HEK293 (cell line): ENCODE results near the gene FSD1.

Experiments used
- CTCF ChIA-PET: fragments of 350-600 bp; formaldehyde crosslinking; extraction: SDS; loops from one replicate; lab custom pipeline; 2021; ENCODE audit warnings: antibody characterized with exemption; lab: Yijun Ruan, JAX
- POLR2A ChIA-PET: fragments of 300-600 bp; formaldehyde crosslinking; extraction: SDS; loops from one replicate; lab custom pipeline; 2020; ENCODE audit warnings: antibody characterized with exemption, inconsistent platforms; lab: Yijun Ruan, JAX
- H3K27ac ChIP-seq: fragments of 200-500 bp; sonication (Bioruptor generic); 2 replicates; pipeline ENCODE4 v1.5.1; 2014; ENCODE audit warnings: low read depth, low read length, control low read depth, inconsistent platforms; ENCODE audit errors: extremely low read depth
- H3K36me3 ChIP-seq, 2 experiments: fragments of 200-500 bp in 1 of 2; sonication (Bioruptor generic) in 1 of 2; 1 replicate in 1 of 2; 2 replicates in 1 of 2; pipeline ENCODE4 v1.5.1; 2014 to 2017; ENCODE audit warnings: inconsistent platforms in 2 of 2, low read length in 2 of 2; ENCODE audit not compliant: control insufficient read depth in 2 of 2, insufficient read depth in 1 of 2
- H3K4me1 ChIP-seq: fragments of 200-500 bp; sonication (Bioruptor generic); 2 replicates; pipeline ENCODE4 v1.5.1; 2014; ENCODE audit warnings: mild to moderate bottlenecking, low read length, inconsistent platforms; ENCODE audit not compliant: control insufficient read depth, insufficient read depth
- H3K4me3 ChIP-seq: 2 replicates; pipeline ENCODE4 v1.5.1; 2011; ENCODE audit warnings: low read depth, mild to moderate bottlenecking, control low read depth, low read length, moderate library complexity
- H3K9me3 ChIP-seq: fragments of 200-500 bp; sonication (Bioruptor generic); 2 replicates; pipeline ENCODE4 v1.5.1; 2014; ENCODE audit warnings: low read depth, low read length, inconsistent platforms; ENCODE audit not compliant: control insufficient read depth, insufficient read depth
- GLIS1 ChIP-seq: fragments of 450-650 bp; formaldehyde crosslinking; IDR thresholded peaks from 2 replicates; pipeline ENCODE4 v1.5.1; 2016; ENCODE audit warnings: missing biosample characterization, missing genetic modification characterization
- ZBTB21 ChIP-seq: fragments of 450-650 bp; formaldehyde crosslinking; IDR thresholded peaks from 2 replicates; pipeline ENCODE4 v1.5.1; 2017; ENCODE audit warnings: missing biosample characterization, missing genetic modification characterization
- ZBTB7A ChIP-seq: fragments of 450-650 bp; formaldehyde crosslinking; IDR thresholded peaks from 2 replicates; pipeline ENCODE4 v1.5.1; 2016; ENCODE audit warnings: low read depth, missing biosample characterization, missing genetic modification characterization
- ZFP3 ChIP-seq: fragments of 450-650 bp; formaldehyde crosslinking; IDR thresholded peaks from 2 replicates; pipeline ENCODE4 v1.5.1; 2016; ENCODE audit warnings: low read depth, missing biosample characterization, missing genetic modification characterization
- ZNF121 ChIP-seq: fragments of 450-650 bp; formaldehyde crosslinking; IDR thresholded peaks from 2 replicates; pipeline ENCODE4 v1.5.1; 2016; ENCODE audit warnings: missing biosample characterization, missing genetic modification characterization
- ZNF148 ChIP-seq: fragments of 450-650 bp; formaldehyde crosslinking; IDR thresholded peaks from 2 replicates; pipeline ENCODE4 v1.5.0; 2017; ENCODE audit warnings: missing biosample characterization, missing genetic modification characterization, borderline replicate concordance
- ZNF223 ChIP-seq: fragments of 450-650 bp; formaldehyde crosslinking; IDR thresholded peaks from 2 replicates; pipeline ENCODE4 v1.5.1; 2016; ENCODE audit warnings: missing biosample characterization, missing genetic modification characterization
- ZNF571 ChIP-seq: fragments of 450-650 bp; formaldehyde crosslinking; IDR thresholded peaks from 2 replicates; pipeline ENCODE4 v1.5.0; 2017; ENCODE audit warnings: missing biosample characterization, missing genetic modification characterization
- ZNF629 ChIP-seq: fragments of 450-650 bp; formaldehyde crosslinking; IDR thresholded peaks from 2 replicates; pipeline ENCODE4 v1.5.1; 2017; ENCODE audit warnings: missing biosample characterization, missing genetic modification characterization
- ZNF639 ChIP-seq: fragments of 450-650 bp; formaldehyde crosslinking; IDR thresholded peaks from 2 replicates; pipeline ENCODE4 v1.5.1; 2016; ENCODE audit warnings: missing biosample characterization, missing genetic modification characterization
- ZNF664 ChIP-seq: fragments of 450-650 bp; formaldehyde crosslinking; IDR thresholded peaks from 2 replicates; pipeline ENCODE4 v1.5.1; 2016; ENCODE audit warnings: missing biosample characterization, missing genetic modification characterization
- ZSCAN16 ChIP-seq: fragments of 450-650 bp; formaldehyde crosslinking; IDR thresholded peaks from 2 replicates; pipeline ENCODE4 v1.5.1; 2016; ENCODE audit warnings: missing biosample characterization, missing genetic modification characterization
- ZSCAN4 ChIP-seq: fragments of 450-650 bp; formaldehyde crosslinking; IDR thresholded peaks from 2 replicates; pipeline ENCODE4 v1.5.1; 2017; ENCODE audit warnings: missing biosample characterization, missing genetic modification characterization
- TF ChIP-seq, protein P1 (sequence below): fragments of 450-650 bp; formaldehyde crosslinking; IDR thresholded peaks from 2 replicates; pipeline ENCODE4 v1.5.1; 2016; ENCODE audit warnings: missing biosample characterization, missing genetic modification characterization
- TF ChIP-seq, protein P2 (sequence below): fragments of 450-650 bp; formaldehyde crosslinking; IDR thresholded peaks from 2 replicates; pipeline ENCODE4 v1.5.1; 2016; ENCODE audit warnings: missing biosample characterization, missing genetic modification characterization, borderline replicate concordance
- TF ChIP-seq, protein P3 (sequence below): fragments of 450-650 bp; formaldehyde crosslinking; conservative IDR thresholded peaks from 2 replicates; pipeline ENCODE4 v1.5.1; 2016; ENCODE audit warnings: low read depth, missing biosample characterization, missing genetic modification characterization

FSD1 gene

DNA sequence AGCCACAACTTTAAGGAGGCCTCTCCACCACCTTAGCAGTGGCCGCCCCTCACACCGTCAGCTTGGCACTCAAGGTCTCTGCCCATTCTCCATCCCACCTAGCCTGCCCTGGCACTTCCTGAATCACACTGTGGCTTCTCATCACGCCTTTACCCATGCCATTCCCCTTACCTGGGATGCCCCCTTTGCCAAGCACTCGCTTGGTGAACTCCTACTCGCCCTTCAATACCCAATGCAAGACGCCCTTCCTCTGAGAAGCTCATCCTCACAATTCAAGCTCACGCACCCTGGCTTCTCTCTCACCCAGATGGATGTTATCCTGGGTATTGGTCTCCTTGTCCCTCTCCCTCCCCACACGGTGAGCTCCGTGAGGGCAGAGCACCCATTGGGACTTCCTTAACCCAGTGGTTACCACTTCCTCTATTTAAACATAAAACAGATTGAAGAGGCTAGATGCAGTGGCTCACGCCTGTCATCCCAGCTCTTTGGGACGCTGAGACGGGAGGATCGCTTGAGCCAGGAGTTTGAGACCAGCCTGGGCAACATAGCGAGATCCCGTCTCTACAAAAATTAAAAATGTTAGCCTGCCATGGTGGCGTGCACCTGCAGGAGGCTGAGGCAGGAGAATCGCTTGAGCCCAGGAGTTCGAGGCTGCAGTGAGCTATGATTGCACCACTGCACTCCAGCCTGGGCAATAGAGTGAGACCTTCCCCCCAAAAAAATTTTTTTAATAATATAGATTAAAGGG is 38.0 kb upstream of the FSD1 start:
- ChIA-PET POLR2A (interaction anchor here (0.9 to 1.2 kb wide), 8 partner anchors 38 to 136 kb away, joined by 3 to 13 read pairs (median 4); partner anchors contain the start of genes CHAF1A, FSD1, MPND and SH3GL1), CTCF (interaction anchor here (0.6 to 4.3 kb wide), 55 partner anchors 8 to 1226 kb away, joined by 3 to 92 read pairs (median 4); partner anchors contain the start of genes CHAF1A, MPND, PLIN5 and SH3GL1)

DNA sequence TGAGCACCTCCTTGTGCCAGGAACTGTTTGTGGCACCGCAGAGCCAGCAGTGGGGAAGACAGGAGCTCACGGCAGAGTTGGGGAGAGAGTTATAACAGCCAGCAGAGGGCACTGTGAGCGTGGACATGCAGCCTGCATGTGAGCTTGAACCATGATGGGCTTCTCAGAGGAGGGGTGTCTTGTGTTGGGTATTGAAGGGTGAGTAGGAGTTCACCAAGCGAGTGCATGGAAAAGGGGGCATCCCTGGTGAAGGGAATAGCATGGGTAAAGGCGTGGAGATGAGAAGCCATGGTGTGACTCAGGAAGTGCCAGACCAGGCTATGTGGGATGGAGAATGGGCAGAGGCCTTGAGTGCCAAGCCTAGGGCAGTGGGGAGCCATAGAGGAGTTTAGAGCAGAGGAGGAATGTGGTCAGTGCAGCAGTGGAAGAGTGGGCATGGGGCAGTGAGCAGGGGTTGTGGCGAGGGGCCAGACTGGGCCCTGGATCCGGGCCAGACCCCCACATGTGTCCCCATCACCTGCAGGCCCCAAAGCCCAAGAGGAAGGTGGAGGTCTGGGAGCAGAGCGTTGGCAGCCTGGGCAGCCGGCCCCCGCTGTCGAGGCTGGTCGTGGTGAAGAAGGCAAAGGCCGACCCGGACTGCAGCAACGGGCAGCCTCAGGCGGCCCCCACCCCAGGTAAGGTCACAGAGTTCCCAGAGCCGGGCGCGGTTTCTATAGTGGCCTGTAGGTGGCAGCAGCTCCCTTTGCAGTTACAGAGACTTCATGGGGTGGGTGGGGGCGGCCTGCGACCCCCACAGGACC is 37.1 kb upstream of the FSD1 start:
- no peak overlapping the region for H3K27ac ChIP-seq
- no peak overlapping the region for H3K4me3 ChIP-seq
- H3K9me3 ChIP-seq = no peaks in the 10 kb centered on the region
- ChIA-PET CTCF (interaction anchor here (0.5 to 4.3 kb wide), 53 partner anchors 9 to 1226 kb away, joined by 3 to 92 read pairs (median 5); partner anchors contain the start of genes CHAF1A, MPND, PLIN5 and SH3GL1), POLR2A (interaction anchor here (0.7 to 1.2 kb wide), 10 partner anchors 37 to 258 kb away, joined by 3 to 13 read pairs (median 4); partner anchors contain the start of genes CHAF1A, FSD1, MPND and SH3GL1)
- no peaks in the 10 kb centered on the region for H3K4me1 ChIP-seq
- H3K36me3 ChIP-seq = peaks cover 20 to 32% of the 10 kb centered on the region in 2 experiments; a peak in 2 of 3 replicates
- TF ChIP-seq ZBTB7A (0 out of 2 replicates have a peak, but pooled peaks have one; percentile 46), ZBTB21 (tag by site-specific recombination) (no peak), ZSCAN4 (0 out of 2 replicates have a peak, but pooled peaks have one; percentile 7), ZNF148 (tag by site-specific recombination) (no peak), ZNF629 (tag by site-specific recombination) (0 out of 2 replicates have a peak, but pooled peaks have one; percentile 27)
- TF ChIP-seq, protein P1, sequence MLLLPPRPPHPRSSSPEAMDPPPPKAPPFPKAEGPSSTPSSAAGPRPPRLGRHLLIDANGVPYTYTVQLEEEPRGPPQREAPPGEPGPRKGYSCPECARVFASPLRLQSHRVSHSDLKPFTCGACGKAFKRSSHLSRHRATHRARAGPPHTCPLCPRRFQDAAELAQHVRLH = peak; percentile 87
- TF ChIP-seq, protein P2, sequence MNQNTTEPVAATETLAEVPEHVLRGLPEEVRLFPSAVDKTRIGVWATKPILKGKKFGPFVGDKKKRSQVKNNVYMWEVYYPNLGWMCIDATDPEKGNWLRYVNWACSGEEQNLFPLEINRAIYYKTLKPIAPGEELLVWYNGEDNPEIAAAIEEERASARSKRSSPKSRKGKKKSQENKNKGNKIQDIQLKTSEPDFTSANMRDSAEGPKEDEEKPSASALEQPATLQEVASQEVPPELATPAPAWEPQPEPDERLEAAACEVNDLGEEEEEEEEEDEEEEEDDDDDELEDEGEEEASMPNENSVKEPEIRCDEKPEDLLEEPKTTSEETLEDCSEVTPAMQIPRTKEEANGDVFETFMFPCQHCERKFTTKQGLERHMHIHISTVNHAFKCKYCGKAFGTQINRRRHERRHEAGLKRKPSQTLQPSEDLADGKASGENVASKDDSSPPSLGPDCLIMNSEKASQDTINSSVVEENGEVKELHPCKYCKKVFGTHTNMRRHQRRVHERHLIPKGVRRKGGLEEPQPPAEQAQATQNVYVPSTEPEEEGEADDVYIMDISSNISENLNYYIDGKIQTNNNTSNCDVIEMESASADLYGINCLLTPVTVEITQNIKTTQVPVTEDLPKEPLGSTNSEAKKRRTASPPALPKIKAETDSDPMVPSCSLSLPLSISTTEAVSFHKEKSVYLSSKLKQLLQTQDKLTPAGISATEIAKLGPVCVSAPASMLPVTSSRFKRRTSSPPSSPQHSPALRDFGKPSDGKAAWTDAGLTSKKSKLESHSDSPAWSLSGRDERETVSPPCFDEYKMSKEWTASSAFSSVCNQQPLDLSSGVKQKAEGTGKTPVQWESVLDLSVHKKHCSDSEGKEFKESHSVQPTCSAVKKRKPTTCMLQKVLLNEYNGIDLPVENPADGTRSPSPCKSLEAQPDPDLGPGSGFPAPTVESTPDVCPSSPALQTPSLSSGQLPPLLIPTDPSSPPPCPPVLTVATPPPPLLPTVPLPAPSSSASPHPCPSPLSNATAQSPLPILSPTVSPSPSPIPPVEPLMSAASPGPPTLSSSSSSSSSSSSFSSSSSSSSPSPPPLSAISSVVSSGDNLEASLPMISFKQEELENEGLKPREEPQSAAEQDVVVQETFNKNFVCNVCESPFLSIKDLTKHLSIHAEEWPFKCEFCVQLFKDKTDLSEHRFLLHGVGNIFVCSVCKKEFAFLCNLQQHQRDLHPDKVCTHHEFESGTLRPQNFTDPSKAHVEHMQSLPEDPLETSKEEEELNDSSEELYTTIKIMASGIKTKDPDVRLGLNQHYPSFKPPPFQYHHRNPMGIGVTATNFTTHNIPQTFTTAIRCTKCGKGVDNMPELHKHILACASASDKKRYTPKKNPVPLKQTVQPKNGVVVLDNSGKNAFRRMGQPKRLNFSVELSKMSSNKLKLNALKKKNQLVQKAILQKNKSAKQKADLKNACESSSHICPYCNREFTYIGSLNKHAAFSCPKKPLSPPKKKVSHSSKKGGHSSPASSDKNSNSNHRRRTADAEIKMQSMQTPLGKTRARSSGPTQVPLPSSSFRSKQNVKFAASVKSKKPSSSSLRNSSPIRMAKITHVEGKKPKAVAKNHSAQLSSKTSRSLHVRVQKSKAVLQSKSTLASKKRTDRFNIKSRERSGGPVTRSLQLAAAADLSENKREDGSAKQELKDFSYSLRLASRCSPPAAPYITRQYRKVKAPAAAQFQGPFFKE (tag by site-specific recombination) = no peak

More for the DNA sequence above, 38.0 kb upstream of the FSD1 start:
- Histone ChIP-seq H3K9me3 (no peaks in the 10 kb centered on the region), H3K4me3 (no peak overlapping the region), H3K36me3 (peaks cover 21 to 35% of the 10 kb centered on the region in 2 experiments; a peak in 2 of 3 replicates), H3K4me1 (no peaks in the 10 kb centered on the region), H3K27ac (no peak overlapping the region)
- TF ChIP-seq ZNF121 (tag by site-specific recombination) = peak; percentile 58
- peak; percentile 96 for TF ChIP-seq ZFP3 (tag by site-specific recombination)
- TF ChIP-seq ZNF223 (tag by site-specific recombination) = no peak
- no peak for TF ChIP-seq ZNF664 (tag by site-specific recombination)
- TF ChIP-seq ZNF571 (tag by site-specific recombination) = no peak
- no peak for TF ChIP-seq GLIS1
- no peak for TF ChIP-seq ZSCAN16
- TF ChIP-seq, protein P3, sequence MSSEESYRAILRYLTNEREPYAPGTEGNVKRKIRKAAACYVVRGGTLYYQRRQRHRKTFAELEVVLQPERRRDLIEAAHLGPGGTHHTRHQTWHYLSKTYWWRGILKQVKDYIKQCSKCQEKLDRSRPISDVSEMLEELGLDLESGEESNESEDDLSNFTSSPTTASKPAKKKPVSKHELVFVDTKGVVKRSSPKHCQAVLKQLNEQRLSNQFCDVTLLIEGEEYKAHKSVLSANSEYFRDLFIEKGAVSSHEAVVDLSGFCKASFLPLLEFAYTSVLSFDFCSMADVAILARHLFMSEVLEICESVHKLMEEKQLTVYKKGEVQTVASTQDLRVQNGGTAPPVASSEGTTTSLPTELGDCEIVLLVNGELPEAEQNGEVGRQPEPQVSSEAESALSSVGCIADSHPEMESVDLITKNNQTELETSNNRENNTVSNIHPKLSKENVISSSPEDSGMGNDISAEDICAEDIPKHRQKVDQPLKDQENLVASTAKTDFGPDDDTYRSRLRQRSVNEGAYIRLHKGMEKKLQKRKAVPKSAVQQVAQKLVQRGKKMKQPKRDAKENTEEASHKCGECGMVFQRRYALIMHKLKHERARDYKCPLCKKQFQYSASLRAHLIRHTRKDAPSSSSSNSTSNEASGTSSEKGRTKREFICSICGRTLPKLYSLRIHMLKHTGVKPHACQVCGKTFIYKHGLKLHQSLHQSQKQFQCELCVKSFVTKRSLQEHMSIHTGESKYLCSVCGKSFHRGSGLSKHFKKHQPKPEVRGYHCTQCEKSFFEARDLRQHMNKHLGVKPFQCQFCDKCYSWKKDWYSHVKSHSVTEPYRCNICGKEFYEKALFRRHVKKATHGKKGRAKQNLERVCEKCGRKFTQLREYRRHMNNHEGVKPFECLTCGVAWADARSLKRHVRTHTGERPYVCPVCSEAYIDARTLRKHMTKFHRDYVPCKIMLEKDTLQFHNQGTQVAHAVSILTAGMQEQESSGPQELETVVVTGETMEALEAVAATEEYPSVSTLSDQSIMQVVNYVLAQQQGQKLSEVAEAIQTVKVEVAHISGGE (tag by site-specific recombination) = no peak
- no peak for TF ChIP-seq ZNF639
